GM12873 (cell line): ENCODE measurements around the gene NCL.
A peak's percentile ranks its signal among the peaks of the same experiment; 100 is the strongest.

ENCODE experiments used
- TF ChIP-seq, protein P1 (sequence below): IDR thresholded peaks from 2 replicates; pipeline ENCODE4 v1.5.1; 2012; ENCODE audit warnings: low read depth, mild to moderate bottlenecking, moderate library complexity, low read length, control low read depth; ENCODE audit not compliant: insufficient read depth; ENCODE audit errors: missing control alignments

The NCL gene

GRCh38 chr2:231409776-231410175, 54.5 kb downstream of the NCL start:
- TF ChIP-seq, protein P1, sequence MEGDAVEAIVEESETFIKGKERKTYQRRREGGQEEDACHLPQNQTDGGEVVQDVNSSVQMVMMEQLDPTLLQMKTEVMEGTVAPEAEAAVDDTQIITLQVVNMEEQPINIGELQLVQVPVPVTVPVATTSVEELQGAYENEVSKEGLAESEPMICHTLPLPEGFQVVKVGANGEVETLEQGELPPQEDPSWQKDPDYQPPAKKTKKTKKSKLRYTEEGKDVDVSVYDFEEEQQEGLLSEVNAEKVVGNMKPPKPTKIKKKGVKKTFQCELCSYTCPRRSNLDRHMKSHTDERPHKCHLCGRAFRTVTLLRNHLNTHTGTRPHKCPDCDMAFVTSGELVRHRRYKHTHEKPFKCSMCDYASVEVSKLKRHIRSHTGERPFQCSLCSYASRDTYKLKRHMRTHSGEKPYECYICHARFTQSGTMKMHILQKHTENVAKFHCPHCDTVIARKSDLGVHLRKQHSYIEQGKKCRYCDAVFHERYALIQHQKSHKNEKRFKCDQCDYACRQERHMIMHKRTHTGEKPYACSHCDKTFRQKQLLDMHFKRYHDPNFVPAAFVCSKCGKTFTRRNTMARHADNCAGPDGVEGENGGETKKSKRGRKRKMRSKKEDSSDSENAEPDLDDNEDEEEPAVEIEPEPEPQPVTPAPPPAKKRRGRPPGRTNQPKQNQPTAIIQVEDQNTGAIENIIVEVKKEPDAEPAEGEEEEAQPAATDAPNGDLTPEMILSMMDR: no peak

- TF ChIP-seq, protein P1: peak; percentile 51
Observed at GRCh38 chr2:231405601-231406367, 58.5 kb downstream of the NCL start.
